Effector memory CD4-positive, alpha-beta T cell (primary cell): ENCODE results near the gene LENG9.
"Not testable (repeated sequence)": the region's sequence is repeated elsewhere in the genome, so short reads cannot be mapped to it uniquely, and the experiment has no call there.

Experiments used
- DNase-seq, 3 donors: peaks; one replicate each; pipeline ENCODE4 v3.0.0-alpha.2; 2020
- H3K27ac ChIP-seq: 2 replicates; pipeline ENCODE4 v1.7.0; 2013; ENCODE audit warnings: mild to moderate bottlenecking, low read length, moderate library complexity; ENCODE audit not compliant: insufficient read depth, poor library complexity, severe bottlenecking
- H3K27me3 ChIP-seq: replicated peaks from 2 replicates; pipeline ENCODE4 v1.7.0; 2013; ENCODE audit warnings: mild to moderate bottlenecking, low read length; ENCODE audit not compliant: insufficient read depth, control insufficient read depth, poor library complexity, severe bottlenecking
- H3K36me3 ChIP-seq: 2 replicates; pipeline ENCODE4 v1.7.0; 2013; ENCODE audit warnings: mild to moderate bottlenecking, low read length, moderate library complexity; ENCODE audit not compliant: control insufficient read depth, insufficient read depth
- H3K4me1 ChIP-seq: 2 replicates; pipeline ENCODE4 v1.7.0; 2013; ENCODE audit warnings: low read length, mild to moderate bottlenecking; ENCODE audit not compliant: control insufficient read depth, insufficient read depth, poor library complexity, severe bottlenecking
- H3K4me3 ChIP-seq: 2 replicates; pipeline ENCODE4 v1.7.0; 2013; ENCODE audit warnings: low read length, low read depth, mild to moderate bottlenecking; ENCODE audit not compliant: insufficient read depth, poor library complexity, severe bottlenecking
- H3K9me3 ChIP-seq: 2 replicates; pipeline ENCODE4 v1.7.0; 2013; ENCODE audit warnings: mild to moderate bottlenecking, low read length, moderate library complexity; ENCODE audit not compliant: control insufficient read depth

The LENG9 gene

DNA sequence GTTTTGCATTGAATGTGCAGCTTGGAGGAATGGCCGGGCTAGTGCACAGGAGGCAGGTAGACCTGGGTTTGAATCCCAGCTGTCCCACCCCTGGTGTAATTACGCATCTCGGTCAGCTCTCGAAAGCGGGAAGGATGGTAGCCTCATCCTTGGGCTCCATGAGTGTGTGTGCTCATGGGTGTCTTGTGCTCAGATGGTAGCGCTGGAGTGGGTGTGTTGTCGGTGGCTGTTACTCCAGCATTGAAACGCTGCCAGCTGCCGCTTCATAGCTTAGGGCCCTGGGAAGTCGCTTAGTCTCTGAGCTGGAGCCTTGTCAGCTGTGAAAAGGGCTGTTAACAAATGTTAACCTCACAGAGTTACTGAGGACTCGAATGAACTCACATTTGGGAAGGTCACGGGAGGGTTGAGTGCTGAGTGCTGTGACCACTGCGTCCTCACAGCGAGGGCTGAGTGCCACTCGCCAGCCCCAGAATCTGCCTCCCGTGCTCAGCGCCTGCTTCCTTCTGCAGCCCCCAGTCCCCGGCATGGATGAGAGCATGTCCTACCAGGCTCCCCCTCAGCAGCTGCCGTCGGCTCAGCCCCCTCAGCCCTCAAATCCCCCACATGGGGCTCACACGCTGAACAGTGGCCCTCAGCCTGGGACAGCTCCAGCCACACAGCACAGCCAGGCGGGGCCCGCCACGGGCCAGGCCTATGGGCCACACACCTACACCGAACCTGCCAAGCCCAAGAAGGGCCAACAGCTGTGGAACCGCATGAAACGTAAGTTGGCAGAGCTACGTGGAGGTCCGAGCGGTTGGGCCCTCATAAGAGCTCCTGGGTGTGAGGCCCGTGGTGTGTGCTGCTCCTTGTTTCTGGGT, 9.4 kb downstream of the LENG9 start:
- DNase-seq, result no peak
- Histone ChIP-seq H3K4me3 (no peak overlapping the region), H3K27ac (no peak overlapping the region), H3K4me1 (peaks cover 15% of the 10 kb centered on the region), H3K27me3 (no peaks in the 10 kb centered on the region), H3K9me3 (no peaks in the 10 kb centered on the region), H3K36me3 (peaks cover 83% of the 10 kb centered on the region)

DNA sequence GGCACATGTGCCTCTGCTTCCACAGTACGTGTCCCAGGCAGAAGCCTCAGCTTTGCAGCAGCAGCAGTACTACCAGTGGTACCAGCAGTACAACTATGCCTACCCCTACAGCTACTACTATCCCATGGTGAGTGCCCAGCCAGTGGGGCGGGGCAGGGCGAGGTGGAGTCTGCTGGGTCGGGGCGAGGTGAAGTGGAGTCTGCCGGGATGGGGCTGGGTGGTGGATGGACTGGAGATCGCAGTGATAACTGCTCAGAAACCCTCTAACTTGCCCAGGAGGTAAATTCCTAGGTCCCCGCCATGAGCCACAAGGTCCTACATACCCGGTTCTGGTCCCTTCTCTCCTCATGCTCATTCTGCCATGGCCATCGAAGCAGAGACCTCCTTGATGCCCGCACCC, 11.0 kb downstream of the LENG9 start:
- no peaks in the 10 kb centered on the region for H3K9me3 ChIP-seq
- H3K4me3 ChIP-seq, result no peak overlapping the region
- no peak overlapping the region for H3K27ac ChIP-seq
- H3K27me3 ChIP-seq, result no peaks in the 10 kb centered on the region
- peaks cover 68% of the 10 kb centered on the region for H3K36me3 ChIP-seq
- DNase-seq, result no peak
- peaks cover 20% of the 10 kb centered on the region for H3K4me1 ChIP-seq

DNA sequence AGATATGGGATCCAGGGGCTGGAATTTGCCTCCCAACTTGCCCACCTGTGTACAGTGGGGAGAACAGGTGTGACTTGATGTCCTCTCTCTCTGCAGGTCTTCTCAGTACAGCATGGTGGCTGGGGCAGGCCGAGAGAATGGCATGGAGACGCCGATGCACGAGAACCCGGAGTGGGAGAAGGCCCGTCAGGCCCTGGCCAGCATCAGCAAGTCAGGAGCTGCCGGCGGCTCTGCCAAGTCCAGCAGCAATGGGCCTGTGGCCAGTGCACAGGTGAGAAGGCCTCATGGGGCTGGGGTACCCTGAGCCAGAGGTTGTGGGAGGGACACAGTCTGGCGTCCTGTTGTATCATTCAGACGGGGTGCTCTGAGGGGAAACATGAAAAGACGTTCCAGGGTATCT, 11.6 kb downstream of the LENG9 start:
- no peak for DNase-seq
- peaks cover 62% of the 10 kb centered on the region for H3K36me3 ChIP-seq
- H3K4me1 ChIP-seq, result peaks cover 22% of the 10 kb centered on the region
- H3K27ac ChIP-seq, result no peak overlapping the region
- no peak overlapping the region for H3K4me3 ChIP-seq
- H3K27me3 ChIP-seq, result no peaks in the 10 kb centered on the region
- H3K9me3 ChIP-seq, result no peaks in the 10 kb centered on the region

DNA sequence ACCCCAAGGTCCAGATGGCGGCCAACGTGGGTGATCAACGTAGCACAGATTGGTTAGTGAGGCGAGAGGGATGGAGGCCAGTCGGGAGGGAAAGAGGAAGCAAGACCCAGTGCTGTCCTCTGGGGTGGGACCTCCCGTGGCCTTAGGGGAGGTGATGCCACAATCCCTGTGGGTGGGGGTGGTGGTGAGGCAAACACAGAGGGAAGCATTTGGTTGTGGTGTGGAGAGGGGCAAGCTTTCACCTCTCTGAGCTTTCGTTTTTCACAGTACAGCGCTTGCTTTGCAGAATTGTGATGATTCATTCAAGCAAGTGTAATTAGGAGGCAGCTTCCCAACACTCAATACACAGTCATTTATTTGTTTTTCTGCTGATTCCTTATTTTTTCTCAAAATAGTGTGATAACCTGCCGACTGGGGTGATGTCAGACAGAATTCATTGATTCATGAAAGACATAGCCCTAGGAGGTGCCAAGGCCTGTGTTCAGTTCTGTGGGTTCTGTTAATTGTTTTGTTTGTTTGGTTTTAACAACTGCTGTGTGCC, 12.2 kb downstream of the LENG9 start:
- peak overlapping the region; percentile 1 for H3K27ac ChIP-seq
- H3K27me3 ChIP-seq, result no peaks in the 10 kb centered on the region
- no peak for DNase-seq
- H3K4me3 ChIP-seq, result no peak overlapping the region
- peaks cover 22% of the 10 kb centered on the region for H3K4me1 ChIP-seq
- no peaks in the 10 kb centered on the region for H3K9me3 ChIP-seq
- H3K36me3 ChIP-seq, result peaks cover 56% of the 10 kb centered on the region

DNA sequence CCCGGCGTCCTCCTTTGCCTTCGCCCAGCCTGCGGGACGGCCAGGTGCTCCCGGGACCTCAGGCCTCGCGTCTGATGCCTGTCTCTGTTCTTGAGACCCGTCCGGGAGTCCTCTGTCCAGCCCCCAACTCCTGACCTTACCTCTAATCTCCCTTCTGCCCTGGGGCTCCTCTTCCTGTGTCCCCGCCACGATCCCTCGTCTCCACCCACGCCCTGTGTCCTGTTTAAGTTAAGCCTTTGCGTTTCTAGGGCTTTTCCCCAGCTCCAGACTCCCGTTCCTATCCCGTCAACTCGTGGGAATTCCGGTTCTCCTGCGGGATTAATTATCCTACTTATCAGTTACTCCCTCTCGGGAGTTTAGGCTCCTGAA, 13.9 kb downstream of the LENG9 start:
- no peak for DNase-seq
- H3K4me3 ChIP-seq, result peak overlapping the region; percentile 92
- H3K27me3 ChIP-seq, result no peaks in the 10 kb centered on the region
- H3K27ac ChIP-seq, result peak overlapping the region; percentile 95
- no peaks in the 10 kb centered on the region for H3K9me3 ChIP-seq
- H3K36me3 ChIP-seq, result peaks cover 38% of the 10 kb centered on the region
- H3K4me1 ChIP-seq, result peaks cover 22% of the 10 kb centered on the region

DNA sequence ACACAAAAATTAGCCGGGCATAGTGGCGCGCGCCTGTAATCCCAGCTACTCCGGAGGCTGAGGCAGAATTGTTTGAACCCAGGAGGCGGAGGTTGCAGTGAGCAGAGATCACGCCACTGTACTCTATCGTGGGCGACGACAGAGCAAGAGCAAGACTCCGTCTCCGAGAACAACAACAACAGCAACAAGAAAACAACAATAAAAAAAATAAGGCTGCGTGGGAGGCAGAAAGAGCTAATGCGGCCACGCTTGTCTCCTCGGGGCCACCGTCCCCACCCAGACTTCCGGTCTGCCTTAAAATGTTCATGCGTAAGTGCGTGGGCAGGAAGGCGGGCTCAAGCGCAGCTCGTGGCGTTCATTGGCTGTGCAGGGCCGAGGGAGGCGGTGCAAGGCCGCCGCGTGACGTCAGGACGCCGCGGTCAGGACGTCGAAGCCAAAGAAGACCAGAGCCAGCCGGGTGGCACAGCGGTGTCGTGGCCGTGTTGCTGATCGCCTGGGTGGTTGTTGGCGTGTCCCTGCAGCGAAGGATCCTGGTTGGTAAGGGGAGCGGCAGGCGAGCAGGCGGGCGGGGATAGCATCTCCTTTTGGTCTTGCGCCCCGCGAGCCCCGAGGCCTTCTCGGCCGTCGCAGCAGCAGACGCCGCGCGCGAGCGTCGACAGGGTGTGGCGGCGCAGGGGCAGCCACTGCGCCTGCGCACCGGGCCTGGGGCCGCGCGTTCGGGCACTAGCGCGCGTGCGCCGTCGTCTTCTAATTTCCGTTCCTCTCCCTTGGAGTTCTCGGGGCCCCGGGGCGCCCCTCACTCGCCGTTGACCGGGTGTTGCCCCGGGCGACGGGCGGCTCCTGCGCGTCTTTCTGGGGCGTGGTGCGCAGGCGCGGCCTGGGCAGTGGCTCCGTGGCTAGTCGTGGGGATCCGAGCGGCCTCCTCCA, 14.5 kb downstream of the LENG9 start, which contains the start of gene LENG8:
Gene LENG8, plus strand, starts transcription at position 426 of the 927 bp plus-strand sequence. CDS start 2,146 bp downstream, outside the sequence.
- Histone ChIP-seq H3K9me3 (no peaks in the 10 kb centered on the region), H3K27me3 (no peaks in the 10 kb centered on the region), H3K36me3 (peaks cover 32% of the 10 kb centered on the region), H3K4me1 (peaks cover 22% of the 10 kb centered on the region), H3K27ac (peak within 1 kb of the TSS; percentile 95), H3K4me3 (peak within 1 kb of the TSS; percentile 92)
- peak; percentile 96 to 97 (median 97) for DNase-seq

DNA sequence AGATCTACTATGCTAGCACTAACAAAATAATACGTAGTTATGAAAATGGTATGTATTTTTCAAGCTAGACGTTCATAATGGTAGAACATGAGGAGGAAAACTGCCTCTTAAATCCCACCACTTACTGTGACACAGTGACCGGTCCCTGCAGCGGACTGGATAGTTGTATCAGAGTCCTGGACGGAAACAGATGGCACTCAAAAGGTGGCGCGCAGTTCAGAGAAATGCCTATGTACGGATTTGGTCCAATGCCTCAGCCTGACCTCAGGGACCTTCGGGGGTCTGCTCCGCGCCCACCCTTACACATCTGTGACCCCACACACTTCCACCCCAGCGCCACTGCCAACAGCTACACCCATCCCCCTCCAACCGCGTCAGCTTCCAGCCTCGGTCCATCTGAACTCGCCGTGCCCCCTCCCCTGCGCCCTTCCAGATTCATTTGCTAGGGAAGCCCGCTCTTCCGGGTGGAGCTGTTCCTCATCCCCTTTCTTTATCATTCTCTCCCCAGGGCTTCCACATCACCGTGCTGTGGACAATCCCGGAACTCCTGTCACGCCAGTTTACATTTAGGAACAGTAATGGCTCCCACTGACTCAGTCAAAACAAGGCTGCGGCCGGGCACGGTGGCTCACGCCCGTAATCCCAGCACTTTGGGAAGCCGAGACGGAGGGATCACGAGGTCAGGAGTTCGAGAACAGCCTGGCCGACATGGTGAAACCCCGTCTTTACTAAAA, 15.4 kb downstream of the LENG9 start:
- DNase-seq, result peak in 2 of 3 donors; percentile 23 to 31
- peak overlapping the region; percentile 95 for H3K27ac ChIP-seq
- H3K4me1 ChIP-seq, result peaks cover 22% of the 10 kb centered on the region
- peaks cover 24% of the 10 kb centered on the region for H3K36me3 ChIP-seq
- no peaks in the 10 kb centered on the region for H3K27me3 ChIP-seq
- no peaks in the 10 kb centered on the region for H3K9me3 ChIP-seq
- H3K4me3 ChIP-seq, result peak overlapping the region; percentile 92

DNA sequence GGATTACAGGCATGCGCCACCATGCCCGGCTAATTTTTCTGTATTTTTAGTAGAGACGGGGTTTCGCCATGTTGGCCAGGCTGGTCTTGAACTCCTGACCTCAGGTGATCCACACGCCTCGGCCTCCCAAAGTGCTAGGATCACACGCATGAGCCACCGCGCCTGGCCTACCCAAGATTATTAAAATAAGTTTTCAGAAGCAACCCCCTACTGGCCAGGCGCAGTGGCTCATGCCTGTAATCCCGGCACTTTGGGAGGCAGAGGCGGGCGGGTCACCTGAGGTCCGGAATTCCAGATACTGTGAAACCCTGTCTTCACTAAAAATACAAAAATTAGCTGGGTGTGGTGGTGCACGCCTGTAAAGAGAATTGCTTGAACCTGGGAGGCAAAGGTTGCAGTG, 17.2 kb downstream of the LENG9 start:
- not testable (repeated sequence) for H3K9me3 ChIP-seq, H3K27me3 ChIP-seq, DNase-seq, H3K27ac ChIP-seq, H3K36me3 ChIP-seq, H3K4me3 ChIP-seq
- peaks cover 22% of the 10 kb centered on the region for H3K4me1 ChIP-seq

DNA sequence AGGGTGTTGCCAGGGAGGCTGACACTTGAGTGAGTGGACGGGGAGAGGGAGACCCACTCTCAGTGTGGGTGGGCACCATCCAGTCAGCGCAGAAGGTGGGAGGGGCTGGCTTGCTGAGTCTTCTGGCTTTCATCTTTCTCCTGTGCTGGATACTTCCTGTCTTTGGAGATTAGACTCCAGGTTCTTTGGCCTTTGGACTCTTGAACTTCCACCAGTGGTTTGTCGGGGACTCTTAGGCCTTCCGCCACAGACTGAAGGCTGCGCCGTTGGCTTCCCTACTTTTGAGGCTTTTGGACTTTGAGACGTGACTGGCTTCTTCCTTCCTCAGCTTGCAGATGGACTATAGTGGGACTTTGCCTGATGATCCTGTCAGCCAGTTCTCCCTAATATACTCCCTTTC, 18.8 kb downstream of the LENG9 start:
- Histone ChIP-seq H3K27me3 (no peaks in the 10 kb centered on the region), H3K4me1 (peaks cover 10% of the 10 kb centered on the region), H3K9me3 (no peaks in the 10 kb centered on the region), H3K4me3 (no peak overlapping the region), H3K27ac (no peak overlapping the region), H3K36me3 (no peaks in the 10 kb centered on the region)
- DNase-seq, result no peak
